ENCODE results near the gene NRXN3.

Gene NRXN3

DNA sequence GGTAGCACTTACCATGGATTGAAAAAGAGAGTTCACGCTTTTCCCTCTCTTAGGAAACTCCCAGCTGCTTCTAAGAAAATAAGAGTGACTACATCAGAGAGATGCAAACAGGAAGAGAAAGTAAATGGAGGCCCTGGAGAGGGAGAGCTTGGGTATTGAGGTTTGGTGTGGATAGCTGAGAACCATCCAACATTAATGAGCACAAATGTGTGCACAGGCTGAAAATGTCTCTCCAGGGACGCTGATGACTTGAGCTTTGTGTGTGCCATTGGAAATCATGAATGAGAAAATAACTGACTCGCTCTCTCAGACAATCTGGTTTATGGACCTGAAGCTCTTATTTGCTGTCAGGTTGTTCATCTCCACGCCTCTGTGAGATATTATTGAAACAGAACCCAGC lies 318.8 kb downstream of the NRXN3 start:
- H3K4me3 ChIP-seq (replicated peaks; ENCODE audit: low read depth, low read length): no peak overlapping the region
- DNase-seq (ENCODE audit: extremely low read depth, low read depth): no peak
- TF ChIP-seq, protein P1, sequence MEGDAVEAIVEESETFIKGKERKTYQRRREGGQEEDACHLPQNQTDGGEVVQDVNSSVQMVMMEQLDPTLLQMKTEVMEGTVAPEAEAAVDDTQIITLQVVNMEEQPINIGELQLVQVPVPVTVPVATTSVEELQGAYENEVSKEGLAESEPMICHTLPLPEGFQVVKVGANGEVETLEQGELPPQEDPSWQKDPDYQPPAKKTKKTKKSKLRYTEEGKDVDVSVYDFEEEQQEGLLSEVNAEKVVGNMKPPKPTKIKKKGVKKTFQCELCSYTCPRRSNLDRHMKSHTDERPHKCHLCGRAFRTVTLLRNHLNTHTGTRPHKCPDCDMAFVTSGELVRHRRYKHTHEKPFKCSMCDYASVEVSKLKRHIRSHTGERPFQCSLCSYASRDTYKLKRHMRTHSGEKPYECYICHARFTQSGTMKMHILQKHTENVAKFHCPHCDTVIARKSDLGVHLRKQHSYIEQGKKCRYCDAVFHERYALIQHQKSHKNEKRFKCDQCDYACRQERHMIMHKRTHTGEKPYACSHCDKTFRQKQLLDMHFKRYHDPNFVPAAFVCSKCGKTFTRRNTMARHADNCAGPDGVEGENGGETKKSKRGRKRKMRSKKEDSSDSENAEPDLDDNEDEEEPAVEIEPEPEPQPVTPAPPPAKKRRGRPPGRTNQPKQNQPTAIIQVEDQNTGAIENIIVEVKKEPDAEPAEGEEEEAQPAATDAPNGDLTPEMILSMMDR (IDR thresholded peaks at IDR 0.05; ENCODE audit: low read depth, low read length, missing control alignments): no peak

DNA sequence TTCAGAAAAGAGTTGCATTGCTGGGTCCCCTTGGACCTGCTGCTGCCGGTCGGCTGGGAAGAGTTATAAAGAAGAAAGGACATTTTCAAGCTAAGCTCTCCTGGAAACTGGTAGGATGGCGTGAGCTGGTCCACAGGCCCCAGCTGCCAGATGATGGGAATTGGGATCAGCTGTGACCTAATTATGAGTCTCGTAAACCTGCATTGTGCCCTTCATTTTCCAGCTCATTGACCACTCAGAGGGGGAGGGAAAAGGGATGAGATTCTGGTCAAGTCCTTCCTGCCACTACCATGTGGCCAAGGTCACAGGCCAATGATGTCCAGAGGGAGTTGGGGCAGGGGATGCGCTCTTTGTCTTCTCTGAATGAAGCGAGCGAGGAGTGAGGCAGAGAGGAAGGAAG lies 320.9 kb downstream of the NRXN3 start:
- TF ChIP-seq, protein P1 (IDR thresholded peaks at IDR 0.05; ENCODE audit: low read depth, low read length, missing control alignments): no peak
- no peak overlapping the region for H3K4me3 ChIP-seq (replicated peaks; ENCODE audit: low read depth, low read length)
- no peak for DNase-seq (ENCODE audit: extremely low read depth, low read depth)

DNA sequence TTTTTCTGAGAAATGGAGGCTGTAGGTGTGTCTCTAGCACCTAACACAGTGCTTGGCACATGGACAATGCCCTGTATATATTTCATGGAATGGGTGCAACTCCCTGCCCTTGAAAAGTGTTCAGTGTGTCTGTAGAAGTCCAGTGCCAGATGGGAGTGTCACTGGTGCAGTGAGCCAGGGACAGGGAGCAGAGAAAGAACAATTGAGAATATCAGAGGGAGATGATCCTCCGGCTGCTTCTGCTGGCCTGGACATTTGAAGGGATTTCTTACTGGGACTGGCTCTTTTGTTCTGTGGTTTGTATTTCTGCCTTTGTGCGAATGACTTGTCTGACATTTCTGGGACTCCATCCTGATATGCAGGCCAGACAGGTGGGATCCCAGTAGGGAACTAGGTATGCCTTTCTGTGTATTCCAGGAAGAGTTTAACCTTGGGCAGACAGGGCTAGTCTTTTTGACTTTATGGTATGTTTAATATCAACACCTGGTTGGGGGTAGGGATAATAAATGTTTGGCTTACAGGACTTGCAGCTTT lies 328.0 kb downstream of the NRXN3 start:
- no peak for DNase-seq (ENCODE audit: extremely low read depth, low read depth)
- no peak overlapping the region for H3K4me3 ChIP-seq (replicated peaks; ENCODE audit: low read depth, low read length)
- TF ChIP-seq, protein P1 (IDR thresholded peaks at IDR 0.05; ENCODE audit: low read depth, low read length, missing control alignments): no peak

DNA sequence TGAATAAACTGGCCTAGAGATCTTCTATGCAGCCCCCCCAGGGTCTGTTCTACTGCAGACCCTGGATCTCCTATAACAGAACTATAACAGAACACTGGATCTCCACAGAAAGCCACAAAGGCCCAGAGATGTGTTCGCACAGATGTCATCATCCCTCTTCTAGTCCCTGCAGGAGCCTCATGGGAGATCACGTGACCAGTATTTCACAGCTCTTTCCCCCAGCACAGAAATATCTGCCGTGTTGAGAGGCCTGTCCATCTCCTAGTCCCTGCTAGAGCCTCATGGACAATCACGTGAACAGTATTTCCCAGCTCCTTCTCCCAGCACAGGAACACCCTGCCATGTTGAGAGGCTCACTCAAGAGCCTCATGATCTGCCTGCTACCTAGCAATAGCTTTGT lies 331.7 kb downstream of the NRXN3 start:
- no peak for DNase-seq (ENCODE audit: extremely low read depth, low read depth)
- TF ChIP-seq, protein P1 (IDR thresholded peaks at IDR 0.05; ENCODE audit: low read depth, low read length, missing control alignments): no peak

DNA sequence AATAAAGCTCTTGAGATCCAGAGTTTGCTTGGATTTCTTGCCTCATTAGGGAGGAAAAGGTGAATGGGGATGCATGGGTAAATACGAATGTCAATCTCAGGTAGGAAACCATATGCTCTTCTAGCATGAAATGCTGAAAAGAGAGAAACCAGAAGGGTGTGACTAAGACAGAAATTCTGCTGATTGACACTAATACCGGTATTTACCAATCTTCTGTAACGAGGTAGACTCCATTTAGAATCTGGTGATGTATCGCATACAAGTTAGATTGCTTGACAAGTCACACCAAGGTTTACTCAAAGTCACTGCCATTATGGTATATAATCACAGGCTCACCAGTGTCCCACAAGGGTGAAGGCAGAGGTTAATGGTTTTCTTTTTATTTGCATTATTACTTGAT lies 337.9 kb downstream of the NRXN3 start:
- TF ChIP-seq, protein P1 (IDR thresholded peaks at IDR 0.05; ENCODE audit: low read depth, low read length, missing control alignments): no peak
- no peak overlapping the region for H3K4me3 ChIP-seq (replicated peaks; ENCODE audit: low read depth, low read length)
- no peak for DNase-seq (ENCODE audit: extremely low read depth, low read depth)

More for the DNA sequence above, 331.7 kb downstream of the NRXN3 start:
- no peak overlapping the region for H3K4me3 ChIP-seq (replicated peaks; ENCODE audit: low read depth, low read length)

DNA sequence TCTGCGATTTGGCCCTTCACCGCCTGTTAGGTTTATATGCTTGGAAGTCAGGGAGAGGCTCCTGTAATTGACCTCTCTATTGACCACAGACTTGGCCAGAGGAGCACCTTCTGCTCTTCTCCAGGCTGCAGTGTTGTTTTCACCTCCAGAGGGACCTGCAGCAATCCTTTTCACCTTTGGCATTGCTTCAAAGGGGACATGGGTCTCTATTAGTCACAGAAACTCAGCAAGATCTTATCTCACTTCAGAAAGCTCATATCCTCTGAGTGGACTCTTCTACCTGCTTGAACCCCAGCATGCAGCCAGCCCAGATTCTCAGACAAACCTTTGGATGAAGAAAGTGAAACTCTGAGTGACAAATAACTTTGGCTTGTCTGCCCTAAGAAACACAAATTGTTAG lies 339.3 kb downstream of the NRXN3 start:
- H3K4me3 ChIP-seq (replicated peaks; ENCODE audit: low read depth, low read length): no peak overlapping the region
- DNase-seq (ENCODE audit: extremely low read depth, low read depth): no peak
- TF ChIP-seq, protein P1 (IDR thresholded peaks at IDR 0.05; ENCODE audit: low read depth, low read length, missing control alignments): no peak

DNA sequence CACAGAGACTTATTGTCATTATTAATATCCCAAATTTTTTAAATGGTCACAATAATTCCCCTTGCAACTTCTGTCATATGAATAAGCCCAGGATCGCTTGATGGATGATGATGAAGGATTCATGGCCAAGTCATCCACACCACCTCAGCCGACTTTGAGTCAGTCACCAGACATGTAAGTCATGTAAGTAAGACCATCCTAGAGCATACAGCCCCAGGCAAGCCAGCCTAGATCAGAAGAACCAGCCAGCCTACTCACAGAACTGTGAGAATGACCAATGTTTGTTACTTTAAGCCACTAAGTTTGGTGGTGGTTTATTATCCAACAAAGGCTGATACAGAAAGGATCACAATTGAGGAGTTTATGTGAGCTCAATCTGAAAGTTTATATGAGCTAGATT lies 341.8 kb downstream of the NRXN3 start:
- TF ChIP-seq, protein P1 (IDR thresholded peaks at IDR 0.05; ENCODE audit: low read depth, low read length, missing control alignments): no peak
- DNase-seq (ENCODE audit: extremely low read depth, low read depth): no peak
- H3K4me3 ChIP-seq (replicated peaks; ENCODE audit: low read depth, low read length): no peak overlapping the region

Data from HFF-Myc (cell line).